HG02610 (cell line): Measurements from ENCODE around the gene ST3GAL3.

Source experiments
- ATAC-seq: cut with Tn5 transposase; IDR thresholded peaks from one replicate; pipeline ENCODE4 v1.9.1; 2021; ENCODE audit warnings: mild to moderate bottlenecking, moderate library complexity; ENCODE audit not compliant: unreplicated experiment

ST3GAL3 gene

GRCh38 chr1:43783671-43784205, 76.4 kb downstream of the ST3GAL3 start:
- ATAC-seq, result peak; percentile 61

DNA sequence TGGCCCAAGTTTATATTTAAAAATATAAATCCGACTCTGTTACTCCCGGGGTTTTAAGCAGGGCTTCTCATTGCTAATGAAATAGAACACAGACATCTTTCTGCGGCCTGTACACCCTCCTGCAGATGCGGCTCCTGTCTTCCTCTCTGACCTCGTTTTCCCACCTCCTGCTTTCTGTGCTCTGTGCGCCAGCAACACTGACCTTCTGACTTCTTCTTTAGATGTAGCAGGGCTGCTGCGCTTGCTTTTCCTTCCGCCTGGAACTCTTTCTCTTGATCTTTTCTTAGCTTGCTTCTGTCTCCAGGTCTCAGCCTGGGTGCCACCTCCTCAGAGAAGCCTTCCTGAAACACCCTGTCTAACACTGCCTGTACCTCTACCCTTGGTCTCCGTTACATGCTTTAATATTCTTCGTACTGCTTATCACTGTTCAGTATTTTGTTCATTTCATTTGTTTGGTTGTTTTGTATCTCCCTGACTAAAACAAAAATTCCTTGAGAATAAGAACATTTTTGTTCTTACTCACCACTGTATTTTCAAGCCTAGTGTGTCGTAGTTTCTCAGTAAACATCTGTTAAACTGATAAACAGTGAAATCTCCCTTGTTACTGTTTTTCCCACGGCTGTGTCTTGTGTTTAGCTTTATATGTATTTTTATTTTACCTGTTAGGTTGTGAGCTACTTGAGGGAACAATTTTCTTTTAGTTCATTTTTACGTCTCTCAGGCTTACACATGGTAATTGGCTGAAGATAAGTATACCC, 79.0 kb downstream of the ST3GAL3 start:
- no peak for ATAC-seq

DNA sequence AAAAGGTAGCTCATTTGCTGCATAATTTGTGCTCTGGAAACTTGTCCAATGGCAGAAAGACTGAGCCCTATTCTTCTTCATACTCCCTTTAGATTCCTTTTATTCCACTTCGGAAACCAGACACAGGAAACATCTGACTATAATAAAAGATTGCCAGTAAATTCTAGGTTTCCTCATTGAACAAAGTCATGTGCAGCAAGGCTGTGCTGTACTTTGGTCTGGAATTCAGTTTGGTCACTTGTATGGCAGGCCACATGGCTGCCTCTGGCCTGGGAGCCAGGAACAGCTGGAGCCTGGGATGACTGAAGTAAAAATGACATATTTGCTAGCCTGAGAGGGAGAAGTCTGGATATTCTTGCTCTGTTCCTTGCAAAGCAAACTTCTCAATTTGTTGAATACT, 79.6 kb downstream of the ST3GAL3 start:
- ATAC-seq, result no peak

DNA sequence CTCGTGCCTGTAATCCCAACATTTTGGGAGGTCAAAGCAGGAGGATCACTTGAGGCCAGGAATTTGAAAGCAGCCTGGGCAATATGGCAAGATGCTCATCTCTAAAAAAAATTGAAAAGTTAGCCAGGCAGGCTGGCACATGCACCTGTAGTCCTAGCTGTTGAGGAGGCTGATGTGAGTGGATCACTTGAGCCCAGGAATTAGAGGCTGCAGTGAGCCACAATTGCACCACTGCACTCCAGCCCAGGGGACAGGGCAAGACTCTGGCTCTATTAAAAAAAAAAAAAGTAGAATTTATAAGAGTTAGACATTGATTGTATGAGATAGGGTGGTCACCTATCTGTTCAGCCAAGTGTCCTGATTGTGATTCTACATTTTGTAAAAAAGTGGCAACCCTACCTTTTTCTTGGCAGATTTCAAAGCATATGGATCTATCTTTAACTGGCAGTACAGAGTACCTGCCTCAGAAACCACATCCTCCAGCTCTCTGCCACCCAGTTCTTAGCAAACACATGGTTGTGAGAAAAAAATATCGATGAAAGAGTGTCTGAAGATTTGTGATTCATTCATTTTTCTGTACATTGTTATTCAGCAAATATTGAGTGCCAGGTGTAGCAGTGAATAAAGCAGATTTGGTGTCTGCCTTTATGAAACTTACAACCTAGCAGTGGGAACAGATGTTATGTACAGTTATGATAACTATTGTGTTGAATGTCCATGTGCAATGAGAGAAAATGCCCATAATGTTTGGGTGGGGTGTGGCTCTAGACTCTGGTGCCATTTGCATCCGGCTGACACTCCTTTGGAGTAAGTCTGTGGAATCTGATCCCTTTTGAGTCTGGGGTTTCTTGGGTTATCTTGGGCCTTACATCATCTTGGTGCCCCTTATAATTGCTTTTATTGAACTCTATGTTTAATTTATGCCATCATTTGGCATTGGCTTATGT, 82.5 kb downstream of the ST3GAL3 start:
- ATAC-seq, result no peak

DNA sequence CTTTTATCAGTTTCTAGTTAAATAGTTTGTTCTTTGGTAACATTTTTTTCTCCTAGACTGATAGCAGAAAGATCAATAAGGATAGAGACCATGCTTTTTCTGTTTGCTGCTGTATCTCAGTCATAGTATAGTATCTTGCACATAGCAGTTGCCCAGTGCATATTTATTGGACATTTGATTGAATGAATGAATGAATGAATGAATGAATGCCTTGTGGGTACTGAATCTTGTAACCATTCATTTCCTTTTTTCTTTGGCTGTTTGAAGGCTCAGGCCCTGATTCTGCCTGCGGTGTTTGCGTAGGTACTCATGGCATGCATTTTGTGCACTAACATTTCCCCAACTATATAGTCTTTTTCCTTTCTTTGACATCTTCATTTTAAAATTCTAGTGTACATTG, 83.9 kb downstream of the ST3GAL3 start:
- no peak for ATAC-seq

DNA sequence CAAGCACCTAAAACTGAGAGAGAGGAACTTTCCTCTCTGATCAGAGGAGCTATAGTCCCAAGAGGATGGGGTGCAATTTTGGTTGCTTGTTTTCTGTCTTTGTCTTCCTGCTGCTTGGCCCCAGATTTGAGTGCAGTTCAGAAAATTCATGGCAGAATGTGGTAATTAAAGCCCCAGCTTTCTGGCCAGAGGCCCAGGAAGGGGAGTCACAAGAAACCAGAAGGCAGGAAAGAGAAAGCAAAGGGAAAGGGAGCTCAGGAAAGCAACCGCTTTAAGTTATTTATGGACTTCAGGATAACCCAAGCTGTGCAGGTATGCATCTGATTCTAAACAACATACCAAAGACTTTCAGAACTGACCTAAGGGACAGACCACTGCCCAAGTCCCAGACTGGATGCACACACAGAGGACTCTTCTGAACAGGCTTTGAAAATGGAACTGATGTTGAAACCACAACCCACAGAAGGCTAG, 88.8 kb downstream of the ST3GAL3 start:
- ATAC-seq, result no peak

- no peak for ATAC-seq
These were observed 90.6 kb downstream of the ST3GAL3 start for GRCh38 chr1:43797891-43798290.

- ATAC-seq, result no peak
These were observed 92.6 kb downstream of the ST3GAL3 start for GRCh38 chr1:43799656-43800635.

DNA sequence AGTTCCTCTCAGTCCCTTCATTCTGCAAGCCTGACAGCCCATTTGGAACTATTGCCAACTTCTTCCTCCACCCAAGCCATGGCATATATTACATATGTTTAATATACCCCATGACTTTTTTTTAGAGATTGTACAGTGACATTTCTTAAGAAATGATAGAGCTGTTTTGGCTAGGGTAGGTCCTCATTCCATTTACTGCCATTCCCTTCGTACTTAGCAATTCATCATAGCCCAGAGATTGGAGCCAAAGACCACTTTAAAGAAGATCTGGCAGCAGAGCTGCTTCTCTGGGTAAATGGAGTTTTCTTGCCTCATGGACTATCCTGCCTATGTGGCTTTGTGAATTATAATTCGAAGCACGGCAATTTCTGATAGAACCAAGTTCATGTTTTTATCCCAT, 93.4 kb downstream of the ST3GAL3 start:
- no peak for ATAC-seq

- ATAC-seq, result no peak
These were observed 93.9 kb downstream of the ST3GAL3 start for GRCh38 chr1:43801203-43801602.

DNA sequence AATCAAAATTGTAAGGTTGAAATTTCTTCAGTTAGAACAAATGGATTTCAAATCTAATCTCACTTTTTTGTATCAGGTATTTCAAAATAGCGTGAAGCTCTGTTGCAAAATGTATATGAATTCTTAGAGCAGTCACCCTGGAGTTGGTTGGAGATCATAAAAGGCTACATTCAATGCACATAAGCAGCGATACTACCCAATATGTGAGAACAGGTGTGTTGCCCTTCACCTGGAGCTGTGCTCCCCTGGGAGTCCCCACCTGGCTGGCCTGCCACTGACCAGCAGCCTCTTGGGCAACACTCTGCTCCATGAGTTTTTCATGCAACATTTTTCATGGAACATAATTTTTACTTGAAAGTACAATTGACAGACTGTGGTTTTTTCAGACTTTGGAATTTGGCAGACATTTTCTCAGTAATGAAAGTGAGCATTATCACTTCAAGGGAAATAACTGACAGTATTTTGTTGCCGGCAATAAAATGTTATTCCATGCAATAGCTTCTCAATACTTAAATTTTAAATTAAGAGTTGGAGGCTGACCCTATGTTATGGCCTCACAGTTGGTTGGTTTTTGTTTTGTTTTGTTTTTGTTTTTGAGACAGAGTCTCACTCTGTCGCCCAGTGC, 95.1 kb downstream of the ST3GAL3 start:
- no peak for ATAC-seq

DNA sequence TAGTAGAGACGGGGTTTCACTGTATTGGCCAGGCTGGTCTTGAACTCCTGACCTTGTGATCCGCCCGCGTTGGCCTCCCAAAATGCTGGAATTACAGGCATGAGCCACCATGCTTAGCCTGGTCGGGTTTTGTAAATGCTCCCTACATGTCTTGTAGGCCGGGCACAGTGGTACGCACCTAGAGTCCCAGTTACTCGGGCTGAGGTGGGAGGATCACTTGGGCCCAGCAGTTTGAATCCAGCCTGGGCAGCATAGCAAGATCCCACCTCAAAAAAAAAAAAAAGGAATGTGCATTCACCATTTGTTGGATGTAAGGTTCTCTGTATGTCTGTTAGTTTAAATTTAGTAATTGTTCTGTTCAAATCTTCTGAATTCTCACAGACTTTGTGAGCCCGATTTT, 95.8 kb downstream of the ST3GAL3 start:
- ATAC-seq, result no peak

GRCh38 chr1:43803646-43804045, 96.3 kb downstream of the ST3GAL3 start:
- ATAC-seq, result no peak

DNA sequence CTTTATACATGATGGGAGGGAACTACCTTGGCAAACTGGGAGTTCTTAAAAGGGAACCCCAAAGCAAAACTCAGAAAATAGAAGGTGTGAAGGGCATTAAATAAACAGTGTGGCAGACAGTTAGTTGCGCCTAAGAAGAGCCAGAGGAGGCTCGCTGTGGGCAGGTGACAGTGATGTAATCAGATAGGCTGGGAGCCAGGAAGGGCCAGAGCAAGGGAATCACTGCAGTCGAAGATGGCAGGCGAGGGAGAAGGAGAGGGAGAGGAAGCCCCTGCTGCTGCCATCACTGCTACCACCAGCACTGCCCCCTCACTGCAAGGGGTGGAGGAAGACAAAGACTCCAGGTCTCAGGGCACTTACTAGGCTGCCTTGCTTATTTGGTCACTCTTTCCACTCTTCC, 97.2 kb downstream of the ST3GAL3 start:
- ATAC-seq, result no peak

- ATAC-seq, result no peak
These were observed 98.0 kb downstream of the ST3GAL3 start for GRCh38 chr1:43805340-43805739.

GRCh38 chr1:43806183-43806582, 98.8 kb downstream of the ST3GAL3 start:
- no peak for ATAC-seq

GRCh38 chr1:43809097-43809673, 101.8 kb downstream of the ST3GAL3 start:
- ATAC-seq, result no peak

DNA sequence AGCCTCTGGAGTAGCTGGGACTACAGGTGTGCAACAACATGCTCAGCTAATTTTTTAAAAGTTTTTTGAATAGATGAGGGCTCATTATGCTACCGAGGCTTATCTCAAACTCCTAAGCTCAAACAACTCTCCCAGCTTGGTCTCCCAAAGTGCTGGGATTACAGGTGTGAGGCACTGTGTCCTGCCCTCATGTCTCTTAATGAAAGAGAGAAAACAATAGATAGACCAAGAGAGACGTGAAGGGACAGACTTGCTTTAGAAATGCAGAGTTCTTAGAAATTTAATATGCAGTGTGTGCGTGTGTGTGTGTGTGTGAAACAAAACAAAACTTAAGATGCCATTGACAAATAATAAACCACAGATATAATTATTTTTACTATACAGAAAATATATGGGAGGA, 105.2 kb downstream of the ST3GAL3 start:
- ATAC-seq, result no peak

GRCh38 chr1:43814401-43814800, 107.1 kb downstream of the ST3GAL3 start:
- no peak for ATAC-seq
